Activated T-helper 2 cell treated with anti-CD3 and anti-CD28 coated beads, Interferon-gamma antibody, Interleukin-2, Interleukin-4, amounts not matched to agents 10 μg/mL and 5 μg/mL and 100 μg/mL, durations not matched to agents 14 hours and 24 hours and 36 hours (primary cell): ENCODE results near the gene RBX1. TPM values are rescaled to one million over a fixed set of nuclear protein-coding genes. Genes with fewer than 3 reads are reported as not detected.
A peak's percentile ranks its signal among the peaks of the same experiment; 100 is the strongest.

ENCODE experiments used
- DNase-seq: peaks from one replicate; pipeline ENCODE4 v3.0.0; 2021; ENCODE audit warnings: low spot score
- H3K27ac Mint-ChIP-seq: one replicate; pipeline ENCODE4 v1.8.0; 2021; ENCODE audit warnings: mixed read lengths
- H3K27me3 Mint-ChIP-seq: one replicate; pipeline ENCODE4 v1.8.0; 2021; ENCODE audit warnings: low read depth, mixed read lengths
- H3K36me3 Mint-ChIP-seq: one replicate; pipeline ENCODE4 v1.8.0; 2021; ENCODE audit warnings: low read depth, mixed read lengths
- H3K4me1 Mint-ChIP-seq: one replicate; pipeline ENCODE4 v1.8.0; 2021; ENCODE audit warnings: low read depth, mixed read lengths
- H3K4me3 Mint-ChIP-seq: one replicate; pipeline ENCODE4 v1.8.0; 2021; ENCODE audit warnings: low read depth, mild to moderate bottlenecking, moderate library complexity, mixed read lengths
- H3K9me3 Mint-ChIP-seq: one replicate; pipeline ENCODE4 v1.8.0; 2021; ENCODE audit warnings: mixed read lengths
- intact Hi-C: fragments of 100-400 bp; cut with micrococcal nuclease; formaldehyde crosslinking; loops from one replicate; pipeline ENCODE4 v1.15.1; 2023
- total RNA-seq: library from RNA; stranded (reverse); gene quantifications from 2 replicates; pipeline ENCODE4 v1.2.3, GENCODE V29; 2022

Gene RBX1
- total RNA-seq, 1 donor from 2014 or later, result 103 TPM

GRCh38 chr22:40953471-40953870 is 2.3 kb downstream of the RBX1 start:
- Mint-ChIP-seq H3K36me3 (peaks cover 45% of the 10 kb centered on the region), H3K9me3 (no peaks in the 10 kb centered on the region), H3K27ac (peak overlapping the region; percentile 38), H3K27me3 (no peaks in the 10 kb centered on the region), H3K4me1 (peaks cover 28% of the 10 kb centered on the region), H3K4me3 (peak overlapping the region; percentile 95)
- intact Hi-C loops, result loop anchor here (5.0 kb wide), 4 partner anchors 136 to 1421 kb away; partner anchors contain the start of genes ACO2, L3MBTL2, PHF5A and RPS19BP1
- no peak for DNase-seq

- H3K27ac Mint-ChIP-seq, result peak overlapping the region; percentile 38
- no peaks in the 10 kb centered on the region for H3K9me3 Mint-ChIP-seq
- peak overlapping the region; percentile 21 for H3K4me3 Mint-ChIP-seq
- peaks cover 48% of the 10 kb centered on the region for H3K36me3 Mint-ChIP-seq
- intact Hi-C loops, result loop anchor here (5.0 kb wide), 4 partner anchors 137 to 1422 kb away; partner anchors contain the start of genes ACO2, L3MBTL2, PHF5A and RPS19BP1
- DNase-seq, result no peak
- H3K27me3 Mint-ChIP-seq, result no peaks in the 10 kb centered on the region
- H3K4me1 Mint-ChIP-seq, result peaks cover 28% of the 10 kb centered on the region
Measured at GRCh38 chr22:40954113-40954512, 2.9 kb downstream of the RBX1 start.

- H3K36me3 Mint-ChIP-seq, result peaks cover 62% of the 10 kb centered on the region
- intact Hi-C loops, result no loop called here
- no peak for DNase-seq
- no peak overlapping the region for H3K4me3 Mint-ChIP-seq
- no peaks in the 10 kb centered on the region for H3K9me3 Mint-ChIP-seq
- no peaks in the 10 kb centered on the region for H3K27me3 Mint-ChIP-seq
- no peak overlapping the region for H3K27ac Mint-ChIP-seq
- peaks cover 30% of the 10 kb centered on the region for H3K4me1 Mint-ChIP-seq
Measured at GRCh38 chr22:40955571-40955970, 4.4 kb downstream of the RBX1 start.

- Mint-ChIP-seq H3K4me3 (no peak overlapping the region), H3K36me3 (peaks cover 66% of the 10 kb centered on the region), H3K4me1 (peaks cover 28% of the 10 kb centered on the region), H3K27me3 (no peaks in the 10 kb centered on the region), H3K9me3 (no peaks in the 10 kb centered on the region), H3K27ac (no peak overlapping the region)
- DNase-seq, result no peak
- intact Hi-C loops, result no loop called here
Measured at GRCh38 chr22:40957601-40958000, 6.4 kb downstream of the RBX1 start.

GRCh38 chr22:40958299-40958698 is 7.1 kb downstream of the RBX1 start:
- Mint-ChIP-seq H3K27me3 (no peaks in the 10 kb centered on the region), H3K9me3 (no peaks in the 10 kb centered on the region), H3K27ac (no peak overlapping the region), H3K4me1 (peaks cover 24% of the 10 kb centered on the region), H3K4me3 (no peak overlapping the region), H3K36me3 (peaks cover 63% of the 10 kb centered on the region)
- intact Hi-C loops, result no loop called here
- DNase-seq, result no peak

GRCh38 chr22:40960145-40960544 is 9.0 kb downstream of the RBX1 start:
- DNase-seq, result no peak
- intact Hi-C loops, result loop anchor here (5.0 kb wide), 1 partner anchor 57 kb away; no protein-coding TSS in a partner anchor
- H3K4me3 Mint-ChIP-seq, result no peak overlapping the region
- H3K36me3 Mint-ChIP-seq, result peaks cover 60% of the 10 kb centered on the region
- H3K27ac Mint-ChIP-seq, result no peak overlapping the region
- H3K27me3 Mint-ChIP-seq, result no peaks in the 10 kb centered on the region
- peaks cover 7% of the 10 kb centered on the region for H3K4me1 Mint-ChIP-seq
- H3K9me3 Mint-ChIP-seq, result no peaks in the 10 kb centered on the region

- Mint-ChIP-seq H3K36me3 (peaks cover 64% of the 10 kb centered on the region), H3K4me1 (peaks cover 21% of the 10 kb centered on the region), H3K27me3 (no peaks in the 10 kb centered on the region), H3K4me3 (no peak overlapping the region), H3K9me3 (no peaks in the 10 kb centered on the region), H3K27ac (peak overlapping the region; percentile 24)
- intact Hi-C loops, result no loop called here
- no peak for DNase-seq
Measured at GRCh38 chr22:40965936-40966725, 15.0 kb downstream of the RBX1 start.

- Mint-ChIP-seq H3K27ac (peak overlapping the region; percentile 47), H3K27me3 (no peaks in the 10 kb centered on the region), H3K4me1 (peaks cover 21% of the 10 kb centered on the region), H3K36me3 (peaks cover 60% of the 10 kb centered on the region), H3K4me3 (no peak overlapping the region), H3K9me3 (no peaks in the 10 kb centered on the region)
- intact Hi-C loops, result no loop called here
- DNase-seq, result no peak
Measured at GRCh38 chr22:40966726-40967085, 15.5 kb downstream of the RBX1 start.

GRCh38 chr22:40967111-40967760 is 16.1 kb downstream of the RBX1 start:
- H3K27me3 Mint-ChIP-seq, result no peaks in the 10 kb centered on the region
- intact Hi-C loops, result no loop called here
- no peak overlapping the region for H3K4me3 Mint-ChIP-seq
- peaks cover 21% of the 10 kb centered on the region for H3K4me1 Mint-ChIP-seq
- no peaks in the 10 kb centered on the region for H3K9me3 Mint-ChIP-seq
- DNase-seq, result no peak
- peak overlapping the region; percentile 47 for H3K27ac Mint-ChIP-seq
- peaks cover 59% of the 10 kb centered on the region for H3K36me3 Mint-ChIP-seq

GRCh38 chr22:40972587-40972986 is 21.4 kb downstream of the RBX1 start:
- no peak overlapping the region for H3K4me3 Mint-ChIP-seq
- peaks cover 3% of the 10 kb centered on the region for H3K4me1 Mint-ChIP-seq
- DNase-seq, result no peak
- H3K27ac Mint-ChIP-seq, result no peak overlapping the region
- no peaks in the 10 kb centered on the region for H3K9me3 Mint-ChIP-seq
- no peaks in the 10 kb centered on the region for H3K27me3 Mint-ChIP-seq
- peaks cover 31% of the 10 kb centered on the region for H3K36me3 Mint-ChIP-seq
- intact Hi-C loops, result no loop called here

- Mint-ChIP-seq H3K27ac (no peak overlapping the region), H3K27me3 (no peaks in the 10 kb centered on the region), H3K9me3 (no peaks in the 10 kb centered on the region), H3K4me3 (no peak overlapping the region), H3K4me1 (peaks cover 3% of the 10 kb centered on the region), H3K36me3 (peaks cover 28% of the 10 kb centered on the region)
- intact Hi-C loops, result no loop called here
- no peak for DNase-seq
Measured at GRCh38 chr22:40973144-40973543, 22.0 kb downstream of the RBX1 start.

GRCh38 chr22:40975366-40975765 is 24.2 kb downstream of the RBX1 start:
- DNase-seq, result no peak
- Mint-ChIP-seq H3K27me3 (no peaks in the 10 kb centered on the region), H3K4me3 (no peak overlapping the region), H3K27ac (no peak overlapping the region), H3K4me1 (peaks cover 1% of the 10 kb centered on the region), H3K9me3 (no peaks in the 10 kb centered on the region), H3K36me3 (peaks cover 17% of the 10 kb centered on the region)
- intact Hi-C loops, result no loop called here
